Endodermal cell (in vitro differentiated cells): ENCODE measurements around the gene CLEC16A. TPM values are rescaled to one million over a fixed set of nuclear protein-coding genes. Genes with fewer than 3 reads are reported as not detected.

Experiments used
- DNase-seq: peaks from one replicate; pipeline ENCODE4 v3.0.0-alpha.2; 2017
- H3K27ac ChIP-seq: 2 replicates; pipeline ENCODE4 v1.5.1; 2013; ENCODE audit warnings: mild to moderate bottlenecking, low read depth, low read length, moderate library complexity
- H3K27me3 ChIP-seq: 2 replicates; pipeline ENCODE4 v1.6.1; 2013; ENCODE audit warnings: mild to moderate bottlenecking, low read length, moderate library complexity; ENCODE audit not compliant: insufficient read depth, control insufficient read depth, poor library complexity, severe bottlenecking
- H3K36me3 ChIP-seq: 2 replicates; pipeline ENCODE4 v1.7.0; 2013; ENCODE audit warnings: mild to moderate bottlenecking, low read length, moderate library complexity; ENCODE audit not compliant: control insufficient read depth, insufficient read depth
- H3K4me1 ChIP-seq: one replicate; pipeline ENCODE4 v1.7.0; 2013; ENCODE audit warnings: low read length; ENCODE audit not compliant: control insufficient read depth, insufficient read depth
- H3K4me3 ChIP-seq: 2 replicates; pipeline ENCODE4 v1.5.1; 2013; ENCODE audit warnings: mild to moderate bottlenecking, low read length, moderate library complexity
- H3K9ac ChIP-seq: 2 replicates; pipeline ENCODE4 v1.6.1; 2013; ENCODE audit warnings: mild to moderate bottlenecking, low read length, moderate library complexity; ENCODE audit not compliant: poor library complexity, severe bottlenecking; ENCODE audit errors: extremely low read depth
- H3K9me3 ChIP-seq: 2 replicates; pipeline ENCODE4 v1.6.1; 2013; ENCODE audit warnings: mild to moderate bottlenecking, low read length, moderate library complexity; ENCODE audit not compliant: control insufficient read depth
- H3K27ac Mint-ChIP-seq: 2 replicates; pipeline ENCODE4 v1.8.0; 2020; ENCODE audit warnings: mixed read lengths
- H3K27me3 Mint-ChIP-seq: 2 replicates; pipeline ENCODE4 v1.8.0; 2021; ENCODE audit warnings: mild to moderate bottlenecking, mixed read lengths; ENCODE audit not compliant: insufficient read depth
- H3K36me3 Mint-ChIP-seq: 2 replicates; pipeline ENCODE4 v1.8.0; 2020; ENCODE audit warnings: low read depth, mixed read lengths
- H3K4me1 Mint-ChIP-seq: 2 replicates; pipeline ENCODE4 v1.8.0; 2020; ENCODE audit warnings: mixed read lengths
- H3K4me3 Mint-ChIP-seq: 2 replicates; pipeline ENCODE4 v1.8.0; 2020; ENCODE audit warnings: mild to moderate bottlenecking, moderate library complexity, mixed read lengths
- H3K9me3 Mint-ChIP-seq: 2 replicates; pipeline ENCODE4 v1.8.0; 2020; ENCODE audit warnings: mild to moderate bottlenecking, mixed read lengths
- WGBS, 2 experiments: methylation state at CpG; one replicate each; pipeline versions ENCODE4 v1.1.5 to v1.1.7; 2013; ENCODE audit warnings: missing lambda C conversion rate in 2 of 2, mixed read lengths in 1 of 2; ENCODE audit not compliant: insufficient coverage in 1 of 2, insufficient read length in 1 of 2; 5-methylcytosine and 5-hydroxymethylcytosine counted together
- total RNA-seq, 2 donors: library from RNA; stranded (reverse); fragmentation: NEBNext Ultra II Directional in 1 of 2; extraction: Animal tissue kit (Norgen Biotek cat#: 25700) in 1 of 2; gene quantifications; 2 replicates in 1 of 2; 3 replicates in 1 of 2; pipeline ENCODE4 v1.2.1, GENCODE V29; 2021
- TF ChIP-seq, protein P1 (sequence below): fragments of 200-600 bp; sonication (generic); conservative IDR thresholded peaks from 2 replicates; pipeline ENCODE4 v1.5.0; 2021; ENCODE audit warnings: antibody characterized with exemption, mild to moderate bottlenecking

CLEC16A gene
- total RNA-seq, 2 donors from 2014 or later, result 19.5 to 28.3 TPM

- no peak overlapping the region for H3K27ac Mint-ChIP-seq
- H3K4me3 Mint-ChIP-seq, result no peak overlapping the region
- Histone ChIP-seq H3K9ac (no peak overlapping the region), H3K9me3 (no peaks in the 10 kb centered on the region), H3K4me1 (no peaks in the 10 kb centered on the region), H3K27ac (no peak overlapping the region), H3K36me3 (no peaks in the 10 kb centered on the region), H3K27me3 (no peaks in the 10 kb centered on the region), H3K4me3 (no peak overlapping the region)
- H3K4me1 Mint-ChIP-seq, result no peaks in the 10 kb centered on the region
- no peaks in the 10 kb centered on the region for H3K9me3 Mint-ChIP-seq
- 89 to 91% methylated on average over 4 to 5 of the region's 5 CpGs for WGBS, 2 experiments
- TF ChIP-seq, protein P1, sequence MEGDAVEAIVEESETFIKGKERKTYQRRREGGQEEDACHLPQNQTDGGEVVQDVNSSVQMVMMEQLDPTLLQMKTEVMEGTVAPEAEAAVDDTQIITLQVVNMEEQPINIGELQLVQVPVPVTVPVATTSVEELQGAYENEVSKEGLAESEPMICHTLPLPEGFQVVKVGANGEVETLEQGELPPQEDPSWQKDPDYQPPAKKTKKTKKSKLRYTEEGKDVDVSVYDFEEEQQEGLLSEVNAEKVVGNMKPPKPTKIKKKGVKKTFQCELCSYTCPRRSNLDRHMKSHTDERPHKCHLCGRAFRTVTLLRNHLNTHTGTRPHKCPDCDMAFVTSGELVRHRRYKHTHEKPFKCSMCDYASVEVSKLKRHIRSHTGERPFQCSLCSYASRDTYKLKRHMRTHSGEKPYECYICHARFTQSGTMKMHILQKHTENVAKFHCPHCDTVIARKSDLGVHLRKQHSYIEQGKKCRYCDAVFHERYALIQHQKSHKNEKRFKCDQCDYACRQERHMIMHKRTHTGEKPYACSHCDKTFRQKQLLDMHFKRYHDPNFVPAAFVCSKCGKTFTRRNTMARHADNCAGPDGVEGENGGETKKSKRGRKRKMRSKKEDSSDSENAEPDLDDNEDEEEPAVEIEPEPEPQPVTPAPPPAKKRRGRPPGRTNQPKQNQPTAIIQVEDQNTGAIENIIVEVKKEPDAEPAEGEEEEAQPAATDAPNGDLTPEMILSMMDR, result no peak
- DNase-seq, result no peak
- H3K27me3 Mint-ChIP-seq, result peaks cover 4% of the 10 kb centered on the region
- no peaks in the 10 kb centered on the region for H3K36me3 Mint-ChIP-seq
Measured at GRCh38 chr16:11191665-11192064, 247.3 kb downstream of the CLEC16A start.

GRCh38 chr16:11193494-11193893, 249.1 kb downstream of the CLEC16A start:
- no peaks in the 10 kb centered on the region for H3K36me3 Mint-ChIP-seq
- no peak for DNase-seq
- H3K9me3 ChIP-seq, result no peaks in the 10 kb centered on the region
- no peak overlapping the region for H3K27ac ChIP-seq
- no peak overlapping the region for H3K4me3 Mint-ChIP-seq
- H3K36me3 ChIP-seq, result no peaks in the 10 kb centered on the region
- H3K9me3 Mint-ChIP-seq, result no peaks in the 10 kb centered on the region
- no peak overlapping the region for H3K9ac ChIP-seq
- H3K27me3 Mint-ChIP-seq, result peaks cover 7% of the 10 kb centered on the region
- H3K27ac Mint-ChIP-seq, result no peak overlapping the region
- H3K4me1 ChIP-seq, result no peaks in the 10 kb centered on the region
- no peak overlapping the region for H3K4me3 ChIP-seq
- TF ChIP-seq, protein P1, result no peak
- H3K4me1 Mint-ChIP-seq, result no peaks in the 10 kb centered on the region
- no peaks in the 10 kb centered on the region for H3K27me3 ChIP-seq

GRCh38 chr16:11194913-11195312, 250.5 kb downstream of the CLEC16A start:
- H3K4me1 ChIP-seq, result no peaks in the 10 kb centered on the region
- TF ChIP-seq, protein P1, result no peak
- H3K9ac ChIP-seq, result no peak overlapping the region
- Mint-ChIP-seq H3K4me3 (no peak overlapping the region), H3K27ac (no peak overlapping the region), H3K9me3 (no peaks in the 10 kb centered on the region), H3K4me1 (no peaks in the 10 kb centered on the region), H3K36me3 (no peaks in the 10 kb centered on the region), H3K27me3 (peaks cover 7% of the 10 kb centered on the region)
- H3K27me3 ChIP-seq, result no peaks in the 10 kb centered on the region
- no peak for DNase-seq
- 81 to 89% methylated on average over 5 of the region's 5 CpGs for WGBS, 2 experiments
- H3K27ac ChIP-seq, result no peak overlapping the region
- no peaks in the 10 kb centered on the region for H3K9me3 ChIP-seq
- H3K4me3 ChIP-seq, result no peak overlapping the region
- H3K36me3 ChIP-seq, result no peaks in the 10 kb centered on the region
